BLaER1 (cell line): ENCODE measurements around the gene CFAP251.
A peak's percentile ranks its signal among the peaks of the same experiment; 100 is the strongest.
"Not testable (repeated sequence)": the region's sequence is repeated elsewhere in the genome, so short reads cannot be mapped to it uniquely, and the experiment has no call there.

Experiments
- H3K27ac ChIP-seq: shearing (Covaris generic); formaldehyde crosslinking; 2 replicates; pipeline ENCODE4 v1.8.1; 2022
- H3K27me3 ChIP-seq: shearing (Covaris generic); formaldehyde crosslinking; 2 replicates; pipeline ENCODE4 v1.8.1; 2022
- H3K36me3 ChIP-seq: shearing (Covaris generic); formaldehyde crosslinking; 2 replicates; pipeline ENCODE4 v1.8.1; 2022
- H3K4me1 ChIP-seq: shearing (Covaris generic); formaldehyde crosslinking; 2 replicates; pipeline ENCODE4 v1.8.1; 2022
- H3K4me2 ChIP-seq: shearing (Covaris generic); formaldehyde crosslinking; 2 replicates; pipeline ENCODE4 v1.8.1; 2022
- H3K4me3 ChIP-seq: shearing (Covaris generic); formaldehyde crosslinking; 2 replicates; pipeline ENCODE4 v1.8.1; 2022
- H3K9ac ChIP-seq: shearing (Covaris generic); formaldehyde crosslinking; 2 replicates; pipeline ENCODE4 v1.8.1; 2022
- H3K9me3 ChIP-seq: shearing (Covaris generic); formaldehyde crosslinking; 2 replicates; pipeline ENCODE4 v1.8.1; 2022
- H4K20me1 ChIP-seq: shearing (Covaris generic); formaldehyde crosslinking; 2 replicates; pipeline ENCODE4 v1.8.1; 2022
- Cebpa-rat ChIP-seq: shearing (Covaris generic); IDR thresholded peaks from 2 replicates; pipeline ENCODE4 v1.8.1; 2022

The CFAP251 gene

GRCh38 chr12:121888083-121888477 is 30.3 kb upstream of the CFAP251 start:
- Histone ChIP-seq H3K36me3 (peaks cover 26% of the 10 kb centered on the region), H3K4me2 (peak overlapping the region; percentile 95), H3K9me3 (no peaks in the 10 kb centered on the region), H3K4me3 (peak overlapping the region; percentile 73), H3K27ac (peak overlapping the region; percentile 89), H3K4me1 (peaks cover 26% of the 10 kb centered on the region), H4K20me1 (peaks cover 14% of the 10 kb centered on the region), H3K9ac (no peak overlapping the region), H3K27me3 (no peaks in the 10 kb centered on the region)
- TF ChIP-seq Cebpa-rat: no peak

- Histone ChIP-seq H3K36me3 (peaks cover 31% of the 10 kb centered on the region), H3K4me1 (peaks cover 32% of the 10 kb centered on the region), H3K27ac (peak within 1 kb of the TSS; percentile 89), H3K9me3 (no peaks in the 10 kb centered on the region), H3K9ac (peak within 1 kb of the TSS; percentile 85), H3K4me2 (peak within 1 kb of the TSS; percentile 95), H3K4me3 (peak within 1 kb of the TSS; percentile 73), H3K27me3 (no peaks in the 10 kb centered on the region), H4K20me1 (peaks cover 20% of the 10 kb centered on the region)
- no peak for TF ChIP-seq Cebpa-rat
These were observed 29.7 kb upstream of the CFAP251 start, which contains the start of gene PSMD9 for GRCh38 chr12:121888478-121889273. Gene PSMD9 (plus strand): TSS chr12:121888790. CDS start chr12:121888857, 67 bp downstream.

DNA sequence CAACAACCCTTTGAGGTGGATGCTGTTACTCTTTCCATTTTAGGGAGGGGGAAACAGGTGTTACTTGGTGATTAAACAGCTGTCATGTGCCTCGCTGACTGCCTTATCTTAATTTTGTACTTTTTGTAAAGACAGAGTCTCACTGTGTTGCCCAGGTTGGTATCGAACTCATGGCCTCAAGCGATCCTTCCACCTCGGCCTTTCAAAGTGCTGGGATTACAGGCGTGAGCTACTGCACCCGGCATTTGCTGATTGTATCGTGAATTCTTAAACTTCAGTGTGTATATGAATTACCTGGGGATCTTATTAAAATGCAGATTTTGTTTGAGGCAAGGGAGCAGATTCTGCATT is 29.1 kb upstream of the CFAP251 start:
- no peaks in the 10 kb centered on the region for H3K9me3 ChIP-seq
- peak overlapping the region; percentile 95 for H3K4me2 ChIP-seq
- peaks cover 31% of the 10 kb centered on the region for H3K36me3 ChIP-seq
- H3K27ac ChIP-seq: peak overlapping the region; percentile 89
- no peak for TF ChIP-seq Cebpa-rat
- peaks cover 38% of the 10 kb centered on the region for H3K4me1 ChIP-seq
- peak overlapping the region; percentile 73 for H3K4me3 ChIP-seq
- H4K20me1 ChIP-seq: peaks cover 26% of the 10 kb centered on the region
- no peaks in the 10 kb centered on the region for H3K27me3 ChIP-seq
- H3K9ac ChIP-seq: peak overlapping the region; percentile 85

DNA sequence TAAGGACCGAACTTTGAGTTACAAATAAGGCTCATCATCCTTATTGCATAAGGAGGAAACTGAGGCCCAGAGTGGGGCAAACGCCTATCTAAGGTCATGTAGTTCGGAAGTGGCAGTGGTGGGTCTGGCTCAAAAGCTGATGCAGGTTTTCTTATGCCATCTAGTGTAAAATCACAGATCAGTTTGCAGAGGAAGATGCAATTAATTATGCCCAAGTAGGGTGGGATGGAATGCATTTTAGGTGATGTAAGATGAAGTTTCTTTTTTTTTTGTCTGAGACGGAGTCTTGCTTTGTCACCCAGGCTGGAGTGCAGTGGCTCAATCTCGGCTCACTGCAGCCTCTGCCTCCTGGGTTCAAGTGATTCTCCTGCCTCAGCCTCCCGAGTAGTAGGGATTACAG is 28.7 kb upstream of the CFAP251 start:
- not testable (repeated sequence) for H3K9me3 ChIP-seq, H3K27me3 ChIP-seq
- Histone ChIP-seq H3K9ac (peak overlapping the region; percentile 85), H3K4me3 (peak overlapping the region; percentile 73), H3K27ac (peak overlapping the region; percentile 89), H3K36me3 (peaks cover 34% of the 10 kb centered on the region), H3K4me1 (peaks cover 42% of the 10 kb centered on the region), H4K20me1 (peaks cover 30% of the 10 kb centered on the region), H3K4me2 (peak overlapping the region; percentile 95)

- no peak overlapping the region for H3K4me3 ChIP-seq
- TF ChIP-seq Cebpa-rat: no peak
- H3K4me2 ChIP-seq: peak overlapping the region; percentile 66
- H3K27ac ChIP-seq: peak overlapping the region; percentile 18; the same call in 1 of the 2 replicates
- peaks cover 63% of the 10 kb centered on the region for H3K36me3 ChIP-seq
- no peaks in the 10 kb centered on the region for H3K9me3 ChIP-seq
- no peaks in the 10 kb centered on the region for H3K27me3 ChIP-seq
- peak overlapping the region; percentile 60 for H3K9ac ChIP-seq
- H3K4me1 ChIP-seq: peaks cover 39% of the 10 kb centered on the region
- peaks cover 42% of the 10 kb centered on the region for H4K20me1 ChIP-seq
These were observed 25.5 kb upstream of the CFAP251 start for GRCh38 chr12:121892673-121893561.

DNA sequence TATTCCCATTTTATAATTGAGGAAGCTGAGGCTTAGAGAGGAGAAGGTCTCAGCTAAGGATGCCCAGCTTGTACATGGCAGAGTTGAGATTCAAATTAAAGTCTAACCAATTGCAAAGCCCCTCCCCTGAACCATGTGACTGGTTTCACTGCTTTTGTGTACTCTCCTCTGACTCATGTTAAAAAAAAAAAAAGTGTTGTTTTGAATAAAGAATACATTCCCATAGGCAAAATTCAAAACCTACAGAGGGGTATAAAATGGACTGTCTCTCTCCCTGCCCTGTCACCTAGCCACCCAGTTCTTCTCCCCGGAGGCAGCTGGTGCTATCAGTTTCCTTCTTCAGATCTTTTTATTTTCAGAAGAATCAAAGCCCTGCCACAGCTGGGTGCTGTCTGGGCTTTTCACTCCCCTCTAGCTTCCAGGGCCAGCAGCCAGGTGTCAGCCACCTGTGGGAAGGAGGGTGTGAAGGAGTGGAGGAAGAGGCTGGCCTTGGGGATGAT is 24.4 kb upstream of the CFAP251 start:
- Histone ChIP-seq H3K4me3 (no peak overlapping the region), H3K4me2 (peak overlapping the region; percentile 66), H3K27ac (0 out of 2 replicates have a peak overlapping the region, but pooled peaks have one; percentile 54), H3K9me3 (no peaks in the 10 kb centered on the region), H3K4me1 (peaks cover 35% of the 10 kb centered on the region), H3K9ac (peak overlapping the region; percentile 60; the same call in 1 of the 2 replicates), H4K20me1 (peaks cover 43% of the 10 kb centered on the region), H3K27me3 (no peaks in the 10 kb centered on the region), H3K36me3 (peaks cover 74% of the 10 kb centered on the region)
- TF ChIP-seq Cebpa-rat: no peak

DNA sequence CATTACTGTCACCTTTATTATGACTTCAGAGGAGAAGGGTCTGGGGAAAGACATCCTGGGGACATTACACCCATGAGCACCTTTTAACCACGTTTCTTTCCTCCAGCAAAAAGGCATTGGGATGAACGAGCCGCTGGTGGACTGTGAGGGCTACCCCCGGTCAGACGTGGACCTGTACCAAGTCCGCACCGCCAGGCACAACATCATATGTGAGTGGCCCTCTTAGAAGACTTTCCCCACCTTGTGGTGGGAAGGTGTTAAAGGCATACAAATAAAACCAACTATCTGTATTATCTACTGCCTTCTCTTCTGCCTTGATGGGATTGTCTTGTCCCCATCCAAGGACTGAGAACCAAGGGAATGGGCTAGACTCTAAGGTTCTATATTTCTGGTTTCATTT is 23.8 kb upstream of the CFAP251 start:
- Histone ChIP-seq H3K4me2 (peak overlapping the region; percentile 66), H3K4me1 (peaks cover 30% of the 10 kb centered on the region)

DNA sequence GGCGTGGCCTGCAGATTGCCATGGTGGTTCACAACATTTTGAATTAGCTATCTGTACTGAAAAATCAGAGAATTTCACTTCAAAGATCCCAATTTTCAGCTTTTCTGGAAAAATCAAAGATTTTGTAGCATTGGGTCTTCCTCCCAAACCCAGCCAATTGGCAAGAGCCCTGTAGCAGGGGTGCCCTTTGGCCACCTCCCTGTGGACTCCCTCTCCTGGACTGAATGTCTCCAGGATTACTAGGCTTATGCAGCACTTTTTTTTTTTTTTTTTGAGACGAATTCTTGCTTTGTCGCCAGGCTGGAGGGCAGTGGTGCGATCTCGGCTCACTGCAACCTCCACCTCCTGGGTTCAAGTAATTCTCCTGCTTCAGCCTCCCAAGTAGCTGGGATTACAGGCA is 20.1 kb upstream of the CFAP251 start:
- H3K27ac ChIP-seq: no peak overlapping the region
- peaks cover 89% of the 10 kb centered on the region for H3K36me3 ChIP-seq
- H3K4me3 ChIP-seq: no peak overlapping the region
- no peak for TF ChIP-seq Cebpa-rat
- peaks cover 14% of the 10 kb centered on the region for H3K4me1 ChIP-seq
- peaks cover 35% of the 10 kb centered on the region for H4K20me1 ChIP-seq
- no peaks in the 10 kb centered on the region for H3K9me3 ChIP-seq
- no peaks in the 10 kb centered on the region for H3K27me3 ChIP-seq
- no peak overlapping the region for H3K4me2 ChIP-seq
- no peak overlapping the region for H3K9ac ChIP-seq

More for the DNA sequence above, 23.8 kb upstream of the CFAP251 start:
- TF ChIP-seq Cebpa-rat: no peak
- H3K9ac ChIP-seq: 0 out of 2 replicates have a peak overlapping the region, but pooled peaks have one; percentile 60
- H4K20me1 ChIP-seq: peaks cover 44% of the 10 kb centered on the region
- H3K27me3 ChIP-seq: no peaks in the 10 kb centered on the region
- 0 out of 2 replicates have a peak overlapping the region, but pooled peaks have one; percentile 54 for H3K27ac ChIP-seq
- H3K4me3 ChIP-seq: no peak overlapping the region
- H3K9me3 ChIP-seq: no peaks in the 10 kb centered on the region
- H3K36me3 ChIP-seq: peaks cover 80% of the 10 kb centered on the region

DNA sequence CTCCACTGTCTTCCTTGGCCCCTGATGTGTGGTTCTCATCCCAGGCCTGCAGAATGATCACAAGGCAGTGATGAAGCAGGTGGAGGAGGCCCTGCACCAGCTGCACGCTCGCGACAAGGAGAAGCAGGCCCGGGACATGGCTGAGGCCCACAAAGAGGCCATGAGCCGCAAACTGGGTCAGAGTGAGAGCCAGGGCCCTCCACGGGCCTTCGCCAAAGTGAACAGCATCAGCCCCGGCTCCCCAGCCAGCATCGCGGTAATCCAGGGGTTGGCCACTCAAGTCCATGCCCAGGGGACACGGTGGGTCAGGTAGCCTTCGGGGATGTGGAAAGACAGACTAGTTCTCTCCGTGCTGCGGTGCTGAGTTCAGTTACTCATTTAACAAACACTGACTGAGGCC is 18.8 kb upstream of the CFAP251 start:
- H3K4me1 ChIP-seq: peaks cover under 1% of the 10 kb centered on the region
- H4K20me1 ChIP-seq: peaks cover 22% of the 10 kb centered on the region
- TF ChIP-seq Cebpa-rat: no peak
- H3K27me3 ChIP-seq: no peaks in the 10 kb centered on the region
- H3K27ac ChIP-seq: no peak overlapping the region
- H3K36me3 ChIP-seq: peaks cover 96% of the 10 kb centered on the region
- H3K4me3 ChIP-seq: no peak overlapping the region
- H3K4me2 ChIP-seq: no peak overlapping the region
- 0 out of 2 replicates have a peak overlapping the region, but pooled peaks have one; percentile 6 for H3K9ac ChIP-seq
- no peaks in the 10 kb centered on the region for H3K9me3 ChIP-seq
